ENCODE data around the gene PRKN. TPM values are rescaled to one million over a fixed set of nuclear protein-coding genes. Genes with fewer than 3 reads are reported as not detected.

Gene PRKN
- total RNA-seq, 2 donors from 2014 or later: 15.7 to 19.3 TPM

- DNase-seq (ENCODE audit: low spot score): no peak
- no peaks in the 10 kb centered on the region for H3K9me3 ChIP-seq
- H3K4me1 ChIP-seq: no peaks in the 10 kb centered on the region
- no peaks in the 10 kb centered on the region for H3K36me3 ChIP-seq
- no peak overlapping the region for H3K4me3 ChIP-seq
- H3K27ac ChIP-seq: no peak overlapping the region
- TF ChIP-seq CTCF (IDR thresholded peaks at IDR 0.05): no peak
- no peaks in the 10 kb centered on the region for H3K27me3 ChIP-seq
These were observed 650.8 kb downstream of the PRKN start for GRCh38 chr6:162076816-162077215.

GRCh38 chr6:162074641-162075275 lies 652.8 kb downstream of the PRKN start:
- no peaks in the 10 kb centered on the region for H3K4me1 ChIP-seq
- H3K27ac ChIP-seq: no peak overlapping the region
- DNase-seq (ENCODE audit: low spot score): no peak
- H3K36me3 ChIP-seq: no peaks in the 10 kb centered on the region
- no peaks in the 10 kb centered on the region for H3K27me3 ChIP-seq
- no peak for TF ChIP-seq CTCF (IDR thresholded peaks at IDR 0.05)
- H3K4me3 ChIP-seq: no peak overlapping the region
- no peaks in the 10 kb centered on the region for H3K9me3 ChIP-seq

- no peaks in the 10 kb centered on the region for H3K36me3 ChIP-seq
- no peak overlapping the region for H3K27ac ChIP-seq
- no peak for TF ChIP-seq CTCF (IDR thresholded peaks at IDR 0.05)
- H3K27me3 ChIP-seq: no peaks in the 10 kb centered on the region
- no peak for DNase-seq (ENCODE audit: low spot score)
- no peaks in the 10 kb centered on the region for H3K4me1 ChIP-seq
- H3K4me3 ChIP-seq: no peak overlapping the region
- H3K9me3 ChIP-seq: peaks cover 0 to 9% of the 10 kb centered on the region in 2 donors
These were observed 656.9 kb downstream of the PRKN start for GRCh38 chr6:162070639-162071038.

GRCh38 chr6:162069995-162070394 lies 657.6 kb downstream of the PRKN start:
- DNase-seq (ENCODE audit: low spot score): no peak
- Histone ChIP-seq H3K9me3 (peaks cover 0 to 9% of the 10 kb centered on the region in 2 donors), H3K4me3 (no peak overlapping the region), H3K27ac (no peak overlapping the region), H3K27me3 (no peaks in the 10 kb centered on the region), H3K36me3 (no peaks in the 10 kb centered on the region), H3K4me1 (no peaks in the 10 kb centered on the region)
- TF ChIP-seq CTCF (IDR thresholded peaks at IDR 0.05): no peak

GRCh38 chr6:162068340-162068739 lies 659.2 kb downstream of the PRKN start:
- no peak for TF ChIP-seq CTCF (IDR thresholded peaks at IDR 0.05)
- Histone ChIP-seq H3K27me3 (no peaks in the 10 kb centered on the region), H3K36me3 (no peaks in the 10 kb centered on the region), H3K4me3 (no peak overlapping the region), H3K4me1 (no peaks in the 10 kb centered on the region), H3K27ac (no peak overlapping the region), H3K9me3 (peaks cover 0 to 9% of the 10 kb centered on the region in 2 donors)
- DNase-seq (ENCODE audit: low spot score): no peak

GRCh38 chr6:162063666-162064065 lies 663.9 kb downstream of the PRKN start:
- no peak for TF ChIP-seq CTCF (IDR thresholded peaks at IDR 0.05)

More at GRCh38 chr6:162063666-162064065, 663.9 kb downstream of the PRKN start:
- Histone ChIP-seq H3K9me3 (peaks cover 0 to 9% of the 10 kb centered on the region in 2 donors), H3K27me3 (no peaks in the 10 kb centered on the region), H3K36me3 (no peaks in the 10 kb centered on the region), H3K27ac (no peak overlapping the region), H3K4me3 (no peak overlapping the region), H3K4me1 (no peaks in the 10 kb centered on the region)
- no peak for DNase-seq (ENCODE audit: low spot score)
